Measurements from ENCODE around the gene TAS2R40.
"Not testable (repeated sequence)": the region's sequence is repeated elsewhere in the genome, so short reads cannot be mapped to it uniquely, and the experiment has no call there.

TAS2R40 gene

GRCh38 chr7:143221737-143222136 is at the start of gene TAS2R40:
TSS of gene TAS2R40 (plus strand) at chr7:143222037. CDS start at chr7:143222079, 42 bp downstream.
- DNase-seq (ENCODE audit: low read depth in 2 of 2) = no peak

- no peak for DNase-seq (ENCODE audit: low read depth in 2 of 2)
Measured at GRCh38 chr7:143172354-143172753, 49.5 kb upstream of the TAS2R40 start.

DNA sequence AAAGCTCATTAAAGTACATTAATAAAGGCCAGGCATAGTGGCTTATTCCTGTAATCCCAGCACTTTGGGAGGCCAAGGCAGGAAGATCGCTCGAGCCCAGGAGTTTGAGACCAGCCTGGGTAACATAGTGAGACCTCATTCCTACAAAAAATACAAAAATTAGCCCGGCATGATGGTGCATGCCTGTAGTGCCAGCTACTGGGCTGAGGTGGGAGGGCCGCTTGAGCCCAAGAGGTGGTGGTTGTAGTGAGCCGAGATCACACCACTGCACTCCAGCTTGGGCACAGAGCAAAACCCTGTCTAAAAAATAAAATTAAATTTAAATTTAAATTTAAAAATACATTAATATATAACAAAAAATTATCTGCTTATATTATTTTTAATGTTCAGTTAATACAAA is 45.7 kb upstream of the TAS2R40 start:
- DNase-seq (ENCODE audit: low read depth in 2 of 2) = no peak

DNA sequence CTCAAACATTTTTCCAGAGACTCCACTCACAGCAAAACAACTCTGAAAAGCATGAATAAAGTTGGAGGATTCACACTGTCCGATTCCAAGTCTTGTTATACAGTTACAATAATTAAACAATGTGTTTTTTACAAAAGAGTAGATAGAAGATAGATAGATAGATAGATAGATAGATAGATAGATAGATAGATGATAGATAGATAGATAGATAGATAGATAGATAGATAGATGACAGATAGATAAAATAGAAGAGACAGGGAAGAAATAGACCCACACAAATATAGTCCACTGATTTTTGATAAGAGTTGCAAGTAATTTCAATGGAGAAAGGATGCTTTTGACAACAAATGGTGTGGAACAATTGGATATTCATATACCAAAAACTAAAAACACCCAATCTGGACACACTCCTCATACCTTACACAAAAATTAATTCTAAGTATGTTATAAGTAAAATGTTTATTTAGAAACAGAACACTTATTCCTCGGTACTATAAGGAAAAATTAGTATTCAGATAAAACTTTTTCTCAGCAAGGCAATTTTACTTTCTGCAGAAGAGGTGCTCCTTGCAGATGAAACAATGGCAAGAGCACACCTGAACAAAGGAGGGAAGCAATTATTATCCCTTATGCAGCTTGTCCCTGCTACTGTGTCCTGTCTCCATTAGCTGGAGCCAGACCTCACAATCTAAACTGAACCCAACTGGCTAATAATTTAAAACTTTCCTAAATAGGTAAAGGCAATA is 44.3 kb upstream of the TAS2R40 start:
- no peak for DNase-seq (ENCODE audit: low read depth in 2 of 2)

GRCh38 chr7:143180771-143181170 is 41.1 kb upstream of the TAS2R40 start:
- not testable (repeated sequence) for DNase-seq (ENCODE audit: low read depth in 2 of 2)

GRCh38 chr7:143181349-143181748 is 40.5 kb upstream of the TAS2R40 start:
- DNase-seq (ENCODE audit: low read depth in 2 of 2) = no peak

DNA sequence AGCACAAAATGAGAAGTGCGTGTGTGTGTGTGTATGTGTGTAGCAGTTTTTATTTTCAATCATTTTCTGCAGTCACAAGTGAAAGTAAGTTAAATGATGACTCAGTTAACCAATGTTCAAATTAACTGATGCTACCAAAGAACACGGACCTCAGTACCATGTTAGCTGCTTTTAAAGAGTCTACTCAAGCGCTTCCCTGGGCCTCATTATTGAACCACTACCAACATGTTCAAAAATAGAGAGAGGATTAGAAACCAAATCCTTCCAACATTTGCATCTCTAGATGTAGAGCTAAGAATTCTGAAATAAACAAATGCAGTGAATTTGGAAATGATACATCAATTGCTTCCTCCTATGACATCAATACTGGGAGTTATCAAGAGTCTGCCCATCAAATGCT is 38.8 kb upstream of the TAS2R40 start, which contains the start of gene TAS2R39:
Gene TAS2R39 (plus strand): TSS at position 396 of the 400 bp plus-strand sequence. CDS start 0 bp downstream, at position 396.
- no peak for DNase-seq (ENCODE audit: low read depth in 2 of 2)

DNA sequence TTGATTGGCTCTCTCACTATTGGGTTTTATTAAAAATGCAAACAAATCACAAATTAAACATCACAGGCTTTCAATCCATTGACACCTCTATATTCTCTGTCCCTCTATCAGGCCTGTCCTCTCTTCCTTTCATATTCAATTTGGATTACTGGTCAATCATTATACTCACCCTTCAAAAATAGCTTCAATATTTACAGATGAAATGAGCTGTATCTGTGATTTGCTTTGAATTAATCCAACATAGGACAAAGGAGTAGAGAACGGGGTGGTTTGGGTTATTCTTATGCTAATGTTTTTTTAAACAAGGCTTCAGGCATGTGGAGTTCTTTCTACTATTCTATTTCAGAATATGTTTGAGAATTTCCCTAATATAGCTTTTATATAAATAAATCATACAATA is 36.3 kb upstream of the TAS2R40 start:
- DNase-seq (ENCODE audit: low read depth in 2 of 2) = no peak

DNA sequence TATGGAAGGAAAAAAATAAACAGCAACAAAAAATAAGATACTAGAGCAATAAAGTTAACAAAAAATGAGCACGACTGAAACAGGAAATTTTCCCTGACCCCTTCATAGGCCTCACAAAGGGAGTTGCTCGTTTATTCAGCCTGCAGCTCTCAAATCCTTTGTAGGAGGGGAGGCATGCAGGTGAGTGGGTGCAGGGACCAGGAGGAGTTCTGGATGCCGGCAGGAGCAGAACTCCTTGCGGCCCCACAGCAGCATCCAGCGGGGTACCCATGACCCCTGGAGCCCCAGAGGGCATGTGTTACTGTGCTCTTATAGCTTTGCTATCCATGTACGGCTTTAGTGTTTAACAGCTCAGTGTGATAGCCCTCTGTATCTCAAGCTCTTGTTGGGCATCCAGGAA is 32.8 kb upstream of the TAS2R40 start:
- no peak for DNase-seq (ENCODE audit: low read depth in 2 of 2)

GRCh38 chr7:143193880-143194279 is 28.0 kb upstream of the TAS2R40 start:
- no peak for DNase-seq (ENCODE audit: low read depth in 2 of 2)

DNA sequence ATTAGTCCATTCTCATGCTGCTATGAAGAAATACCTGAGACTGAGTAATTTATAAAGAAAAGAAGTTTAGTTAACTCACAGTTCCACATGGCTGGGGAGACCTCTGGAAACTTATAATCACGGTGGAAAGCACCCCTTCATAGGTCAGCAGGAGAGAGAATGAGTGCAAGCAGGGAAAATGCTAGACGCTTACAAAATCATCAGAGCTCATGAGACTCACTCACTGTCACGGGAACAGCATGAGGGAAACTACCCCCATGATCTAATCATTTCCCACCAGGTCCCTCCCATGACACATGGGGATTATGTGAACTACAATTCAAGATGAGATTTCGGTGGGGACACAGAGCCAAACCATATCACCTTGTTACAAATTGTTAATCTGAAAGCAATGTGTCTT is 22.8 kb upstream of the TAS2R40 start:
- no peak for DNase-seq (ENCODE audit: low read depth in 2 of 2)

- DNase-seq (ENCODE audit: low read depth in 2 of 2) = no peak
Measured at GRCh38 chr7:143202161-143202560, 19.7 kb upstream of the TAS2R40 start.

DNA sequence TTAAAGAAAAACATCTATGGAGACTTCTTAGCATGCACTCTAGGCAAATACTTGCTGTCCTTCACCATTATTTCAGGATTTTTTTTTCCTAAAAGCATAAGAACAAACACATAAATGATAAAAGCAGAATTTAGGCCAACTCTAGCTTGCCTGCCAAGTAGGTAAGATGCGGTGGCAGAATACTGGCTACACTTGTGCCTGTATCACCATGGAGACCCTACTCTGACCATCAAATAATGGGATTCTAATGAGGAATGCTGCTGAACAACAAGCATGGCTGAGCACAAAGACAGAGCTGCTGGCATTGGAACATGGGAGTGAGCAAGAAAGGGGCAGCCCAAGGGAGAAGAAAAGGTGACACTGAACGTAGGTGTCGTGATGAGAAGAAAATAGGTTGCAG is 18.5 kb upstream of the TAS2R40 start:
- no peak for DNase-seq (ENCODE audit: low read depth in 2 of 2)

GRCh38 chr7:143205560-143206293 is 16.1 kb upstream of the TAS2R40 start:
- DNase-seq (ENCODE audit: low read depth in 2 of 2) = peak in 1 of 2 experiments; percentile 15

GRCh38 chr7:143210541-143210940 is 11.3 kb upstream of the TAS2R40 start:
- no peak for DNase-seq (ENCODE audit: low read depth in 2 of 2)

DNA sequence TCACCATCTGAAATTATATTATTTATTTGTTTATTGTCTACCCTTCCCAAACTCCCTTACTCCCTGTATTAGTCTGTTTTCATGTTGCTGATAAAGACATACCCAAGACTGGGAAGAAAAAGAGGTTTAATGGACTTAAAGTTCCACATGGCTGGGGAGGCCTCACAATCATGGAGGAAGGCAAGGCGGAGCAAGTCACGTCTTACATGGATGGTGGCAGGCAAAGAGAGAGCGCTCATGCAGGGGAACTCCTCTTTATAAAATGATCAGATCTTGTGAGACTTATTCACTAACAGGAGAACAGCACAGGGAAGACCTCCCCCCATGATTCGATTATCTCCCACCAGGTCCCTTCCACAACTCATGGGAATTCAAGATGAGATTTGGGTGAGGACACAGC is 8.4 kb upstream of the TAS2R40 start:
- not testable (repeated sequence) for DNase-seq (ENCODE audit: low read depth in 2 of 2)

- peak; percentile 22 to 27 for DNase-seq (ENCODE audit: low read depth in 2 of 2)
Measured at GRCh38 chr7:143214789-143215679, 6.8 kb upstream of the TAS2R40 start.

DNA sequence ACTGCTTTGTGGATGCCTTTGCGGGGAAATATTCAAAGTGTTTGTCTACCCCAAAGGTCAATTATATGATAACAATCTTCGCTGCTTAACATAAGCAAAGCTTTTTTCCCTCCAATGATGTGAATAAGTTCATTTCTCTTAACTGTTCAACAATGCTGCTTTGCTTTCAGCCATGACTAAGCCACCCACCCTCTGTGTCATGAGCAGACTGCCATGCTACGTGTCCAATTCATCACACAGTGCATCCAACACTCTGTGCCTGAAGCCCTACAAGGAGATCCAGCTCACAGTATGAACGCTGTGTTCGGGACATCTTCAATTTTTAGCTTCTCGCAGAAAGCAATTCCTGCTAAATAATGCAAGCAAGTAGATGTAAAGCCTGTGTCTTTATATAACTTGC is 5.7 kb upstream of the TAS2R40 start:
- no peak for DNase-seq (ENCODE audit: low read depth in 2 of 2)

- no peak for DNase-seq (ENCODE audit: low read depth in 2 of 2)
Measured at GRCh38 chr7:143216686-143217085, 5.2 kb upstream of the TAS2R40 start.

DNA sequence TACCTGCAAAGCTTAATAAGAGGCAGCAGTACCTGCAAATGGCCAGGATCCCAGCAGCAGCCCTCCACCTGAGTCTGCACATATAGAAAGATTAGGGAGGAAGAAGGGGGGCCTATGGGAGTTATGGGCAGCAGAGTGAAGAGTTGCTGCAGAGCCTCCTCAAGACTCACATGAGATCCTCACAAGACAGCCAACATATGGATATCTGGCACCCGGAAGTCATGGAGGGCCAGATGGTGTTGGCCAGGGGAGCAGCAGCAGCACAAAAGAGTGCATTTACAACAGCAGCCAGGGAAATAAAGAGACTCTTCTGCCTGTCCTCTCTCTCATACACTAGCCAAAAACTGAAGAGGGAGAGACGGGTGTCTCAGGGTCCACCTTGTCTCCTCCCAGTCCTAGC is 4.0 kb upstream of the TAS2R40 start:
- no peak for DNase-seq (ENCODE audit: low read depth in 2 of 2)

DNA sequence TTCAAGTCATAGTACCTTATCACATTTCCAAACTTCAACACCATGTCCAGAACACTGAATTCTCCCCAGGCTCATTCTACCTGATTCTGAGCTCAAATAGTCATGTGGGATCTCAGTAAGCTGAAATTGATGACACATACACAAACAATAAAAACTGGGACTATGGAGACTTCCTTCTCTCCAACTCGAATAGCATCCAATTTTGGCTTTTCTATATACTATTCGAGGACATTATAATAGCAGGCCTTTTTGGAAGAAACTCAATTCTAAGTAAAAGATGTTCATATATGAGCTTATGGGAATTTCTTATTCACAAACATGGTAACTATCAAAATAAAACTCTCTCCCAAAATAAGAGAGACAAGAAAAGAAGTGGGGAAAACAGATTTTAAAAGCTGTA is 551 bp upstream of the TAS2R40 start:
- DNase-seq (ENCODE audit: low read depth in 2 of 2) = no peak

DNA sequence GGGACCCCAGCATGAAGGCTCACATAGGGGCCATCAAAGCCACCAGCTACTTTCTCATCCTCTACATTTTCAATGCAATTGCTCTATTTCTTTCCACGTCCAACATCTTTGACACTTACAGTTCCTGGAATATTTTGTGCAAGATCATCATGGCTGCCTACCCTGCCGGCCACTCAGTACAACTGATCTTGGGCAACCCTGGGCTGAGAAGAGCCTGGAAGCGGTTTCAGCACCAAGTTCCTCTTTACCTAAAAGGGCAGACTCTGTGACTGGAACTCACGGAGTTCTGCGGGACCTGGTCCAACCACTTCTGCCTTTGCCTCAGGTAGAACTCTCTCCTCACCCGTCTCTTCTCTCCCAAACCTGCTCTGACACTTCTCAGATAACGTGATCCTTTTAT is 945 bp downstream of the TAS2R40 start:
- DNase-seq (ENCODE audit: low read depth in 2 of 2) = no peak

All from stimulated activated CD4-positive, alpha-beta T cell treated with anti-CD3 and anti-CD28 coated beads, Interleukin-12 subunit alpha, Interleukin-12 subunit beta, amount 100 ng/mL, for 24 hours (primary cell).